ENCODE results near the gene NOXO1. TPM values are rescaled to one million over a fixed set of nuclear protein-coding genes. Genes with fewer than 3 reads are reported as not detected.
A peak's percentile ranks its signal among the peaks of the same experiment; 100 is the strongest.

NOXO1 gene
- total RNA-seq, 1 donor from 2014 or later = 1.8 TPM

GRCh38 chr16:1982013-1982433 lies 754 bp upstream of the NOXO1 start:
- no peak for ATAC-seq
- intact Hi-C loops (cut with DNase I) = no loop called here
- Histone ChIP-seq H3K36me3 (peaks cover 32% of the 10 kb centered on the region), H3K4me3 (no peak overlapping the region), H3K4me1 (peaks cover 19% of the 10 kb centered on the region), H3K27me3 (peaks cover 42% of the 10 kb centered on the region), H3K27ac (no peak overlapping the region), H3K9me3 (no peaks in the 10 kb centered on the region)
- no peak for DNase-seq
- TF ChIP-seq, protein P1, sequence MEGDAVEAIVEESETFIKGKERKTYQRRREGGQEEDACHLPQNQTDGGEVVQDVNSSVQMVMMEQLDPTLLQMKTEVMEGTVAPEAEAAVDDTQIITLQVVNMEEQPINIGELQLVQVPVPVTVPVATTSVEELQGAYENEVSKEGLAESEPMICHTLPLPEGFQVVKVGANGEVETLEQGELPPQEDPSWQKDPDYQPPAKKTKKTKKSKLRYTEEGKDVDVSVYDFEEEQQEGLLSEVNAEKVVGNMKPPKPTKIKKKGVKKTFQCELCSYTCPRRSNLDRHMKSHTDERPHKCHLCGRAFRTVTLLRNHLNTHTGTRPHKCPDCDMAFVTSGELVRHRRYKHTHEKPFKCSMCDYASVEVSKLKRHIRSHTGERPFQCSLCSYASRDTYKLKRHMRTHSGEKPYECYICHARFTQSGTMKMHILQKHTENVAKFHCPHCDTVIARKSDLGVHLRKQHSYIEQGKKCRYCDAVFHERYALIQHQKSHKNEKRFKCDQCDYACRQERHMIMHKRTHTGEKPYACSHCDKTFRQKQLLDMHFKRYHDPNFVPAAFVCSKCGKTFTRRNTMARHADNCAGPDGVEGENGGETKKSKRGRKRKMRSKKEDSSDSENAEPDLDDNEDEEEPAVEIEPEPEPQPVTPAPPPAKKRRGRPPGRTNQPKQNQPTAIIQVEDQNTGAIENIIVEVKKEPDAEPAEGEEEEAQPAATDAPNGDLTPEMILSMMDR (IDR thresholded peaks at IDR 0.05) = no peak

GRCh38 chr16:1980770-1981087 lies 540 bp downstream of the NOXO1 start:
- TF ChIP-seq, protein P1 (IDR thresholded peaks at IDR 0.05) = no peak
- Histone ChIP-seq H3K36me3 (peaks cover 33% of the 10 kb centered on the region), H3K4me1 (peaks cover 19% of the 10 kb centered on the region), H3K27me3 (peaks cover 42% of the 10 kb centered on the region), H3K9me3 (no peaks in the 10 kb centered on the region), H3K27ac (no peak overlapping the region), H3K4me3 (no peak overlapping the region)
- ATAC-seq (no peak), DNase-seq (no peak)
- intact Hi-C loops (cut with DNase I) = no loop called here

DNA sequence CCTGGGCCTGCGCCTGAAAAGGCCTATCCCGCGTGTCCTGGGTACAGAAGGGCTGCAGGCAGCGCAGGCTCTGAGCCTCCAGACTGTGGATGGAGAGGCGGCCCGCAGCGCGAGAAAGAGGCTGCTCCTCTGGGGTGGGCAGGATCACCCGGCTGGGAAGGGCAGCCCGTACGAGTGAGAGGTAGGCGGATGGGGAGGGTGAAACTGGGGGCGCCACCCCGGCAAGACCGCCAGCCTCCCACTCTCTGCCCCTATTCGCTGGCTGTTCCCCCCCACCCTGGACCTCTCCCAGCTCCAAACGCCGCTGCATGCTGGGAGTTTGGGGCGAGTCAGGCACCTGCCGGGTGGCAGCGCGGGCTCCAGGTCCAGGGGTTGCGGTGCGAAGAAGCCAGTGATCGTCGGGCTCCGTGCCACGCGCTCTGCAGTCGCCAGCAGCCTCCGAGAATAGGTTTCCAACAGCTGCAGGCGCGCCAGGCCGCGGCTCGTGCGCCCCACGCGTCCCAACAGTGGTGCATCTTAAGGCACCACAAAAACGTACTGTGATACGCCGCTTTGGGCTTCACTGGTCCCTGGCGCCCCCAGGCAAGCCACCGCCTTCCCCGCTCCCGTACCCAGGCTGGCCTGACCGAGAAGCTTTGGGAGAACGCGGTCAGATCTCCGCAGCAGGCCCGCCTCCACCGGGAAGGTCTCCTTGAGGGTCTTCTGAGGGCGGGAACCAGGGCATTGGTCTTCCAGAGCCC lies 1.1 kb downstream of the NOXO1 start:
- H3K4me1 ChIP-seq = peaks cover 15% of the 10 kb centered on the region
- TF ChIP-seq, protein P1 (IDR thresholded peaks at IDR 0.05) = no peak
- DNase-seq (no peak), ATAC-seq (no peak)
- peaks cover 33% of the 10 kb centered on the region for H3K36me3 ChIP-seq
- H3K9me3 ChIP-seq = no peaks in the 10 kb centered on the region
- intact Hi-C loops (cut with DNase I) = no loop called here
- H3K4me3 ChIP-seq = peak overlapping the region; percentile 39
- peak overlapping the region; percentile 65 for H3K27ac ChIP-seq
- peaks cover 42% of the 10 kb centered on the region for H3K27me3 ChIP-seq

DNA sequence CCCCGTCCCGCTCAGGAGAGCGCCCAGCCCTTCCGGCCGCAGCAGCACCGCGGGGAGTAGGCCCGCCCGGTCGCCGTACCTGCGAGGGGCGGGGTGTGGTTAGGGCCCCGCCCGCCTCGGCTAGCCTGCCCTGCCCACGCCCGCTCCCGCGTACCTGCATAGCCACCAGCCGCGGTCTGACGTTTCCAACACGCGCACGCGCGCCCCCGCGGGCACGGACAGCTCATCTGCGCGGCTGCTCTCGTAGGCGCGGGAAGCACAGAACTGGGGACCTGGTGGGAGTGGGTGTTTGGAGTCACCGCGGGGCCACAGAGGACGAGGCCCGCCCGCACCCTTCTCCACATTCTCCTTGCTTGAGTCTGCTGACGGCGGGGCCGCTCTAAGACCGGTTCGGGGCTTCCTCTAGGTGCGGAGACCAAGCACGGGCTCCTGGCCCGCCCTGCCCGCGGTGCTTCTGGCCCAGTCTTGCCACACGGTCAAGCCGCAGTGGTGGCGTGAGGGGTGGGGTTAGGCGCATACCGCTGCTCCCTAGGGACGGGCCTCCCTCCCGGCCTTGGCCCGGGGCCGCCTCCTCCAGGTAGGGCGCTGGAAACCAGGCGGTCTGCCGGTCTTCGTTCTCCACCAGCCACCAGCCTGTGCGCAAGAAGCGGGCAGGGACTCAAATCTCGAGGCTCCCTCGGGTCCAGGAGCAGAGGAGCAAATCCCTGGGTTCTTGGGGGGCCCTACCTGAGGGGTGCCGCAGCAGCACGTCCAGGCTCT lies 1.8 kb downstream of the NOXO1 start:
- peaks cover 42% of the 10 kb centered on the region for H3K27me3 ChIP-seq
- peak; percentile 95 for DNase-seq
- intact Hi-C loops (cut with DNase I) = no loop called here
- H3K9me3 ChIP-seq = no peaks in the 10 kb centered on the region
- TF ChIP-seq, protein P1 (IDR thresholded peaks at IDR 0.05) = no peak
- H3K4me1 ChIP-seq = peaks cover 8% of the 10 kb centered on the region
- ATAC-seq = peak; percentile 75
- H3K27ac ChIP-seq = peak overlapping the region; percentile 65
- peaks cover 40% of the 10 kb centered on the region for H3K36me3 ChIP-seq
- H3K4me3 ChIP-seq = peak overlapping the region; percentile 39

DNA sequence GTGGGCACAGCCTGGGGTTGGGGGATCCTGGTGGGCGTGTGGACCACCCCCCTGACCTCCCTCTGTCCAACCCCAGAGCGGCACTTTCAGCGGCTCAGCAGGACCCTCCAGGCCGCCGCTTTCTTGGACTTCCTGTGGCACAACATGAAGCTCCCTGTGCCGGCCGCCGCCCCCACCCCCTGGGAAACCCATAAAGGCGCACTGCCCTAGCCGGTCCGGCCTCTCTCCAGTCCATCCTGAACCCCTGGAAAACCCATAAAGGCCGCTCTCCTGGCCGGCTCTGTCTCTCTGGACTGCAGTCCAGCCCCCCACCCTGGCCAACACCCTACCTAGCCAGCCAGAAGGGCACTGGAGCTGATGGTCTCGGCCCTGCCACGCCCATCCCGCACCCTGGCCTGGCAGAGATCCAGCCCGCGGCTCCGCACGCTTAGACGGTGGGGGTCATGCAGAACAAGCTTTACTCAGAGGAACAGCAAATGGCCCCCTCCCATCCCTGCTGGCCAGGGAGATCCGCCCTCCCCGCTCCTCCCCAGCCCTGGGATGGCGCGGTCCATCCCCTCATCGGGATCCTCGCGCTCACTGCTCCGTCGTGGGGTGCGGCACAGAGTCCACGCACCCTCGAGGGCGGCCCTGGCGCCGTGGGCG lies 2.7 kb downstream of the NOXO1 start:
- DNase-seq (no peak), ATAC-seq (no peak)
- TF ChIP-seq, protein P1 (IDR thresholded peaks at IDR 0.05) = no peak
- Histone ChIP-seq H3K9me3 (no peaks in the 10 kb centered on the region), H3K27me3 (peaks cover 42% of the 10 kb centered on the region), H3K4me3 (peak overlapping the region; percentile 39), H3K4me1 (peaks cover 7% of the 10 kb centered on the region), H3K27ac (peak overlapping the region; percentile 65), H3K36me3 (peaks cover 45% of the 10 kb centered on the region)
- intact Hi-C loops (cut with DNase I) = no loop called here
